Measurements from ENCODE around the gene PRSS16.

DNA sequence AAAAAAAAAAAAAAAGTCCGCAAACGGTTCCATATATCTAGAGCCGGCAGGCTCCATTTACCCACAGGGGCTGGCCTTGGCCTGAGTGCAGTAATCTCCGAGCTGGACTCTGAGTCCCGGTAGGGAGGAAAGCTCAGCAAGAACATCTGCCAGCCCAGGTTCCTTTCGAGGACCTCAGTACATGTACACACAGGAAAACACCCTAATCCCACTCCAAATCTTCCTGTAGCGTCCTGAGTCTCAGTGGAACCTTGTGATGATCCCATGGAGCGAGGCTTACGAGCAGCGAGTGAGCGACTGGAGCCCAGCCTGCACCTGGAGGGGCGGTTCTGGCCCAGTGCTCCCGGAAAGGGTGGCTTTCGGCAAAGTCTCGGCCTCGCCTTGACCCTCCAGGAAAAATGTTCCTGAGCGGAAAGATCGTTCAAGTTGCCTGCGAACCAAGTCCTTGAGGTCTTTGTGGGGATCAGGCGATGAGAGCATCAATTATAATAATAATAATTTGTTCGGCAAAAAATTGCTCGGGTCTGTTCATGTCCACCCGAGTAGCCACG lies 32.1 kb downstream of the PRSS16 start:
- no peak for TF ChIP-seq ZFX (IDR thresholded peaks at IDR 0.05; ENCODE audit: borderline replicate concordance)
- TF ChIP-seq, protein P1, sequence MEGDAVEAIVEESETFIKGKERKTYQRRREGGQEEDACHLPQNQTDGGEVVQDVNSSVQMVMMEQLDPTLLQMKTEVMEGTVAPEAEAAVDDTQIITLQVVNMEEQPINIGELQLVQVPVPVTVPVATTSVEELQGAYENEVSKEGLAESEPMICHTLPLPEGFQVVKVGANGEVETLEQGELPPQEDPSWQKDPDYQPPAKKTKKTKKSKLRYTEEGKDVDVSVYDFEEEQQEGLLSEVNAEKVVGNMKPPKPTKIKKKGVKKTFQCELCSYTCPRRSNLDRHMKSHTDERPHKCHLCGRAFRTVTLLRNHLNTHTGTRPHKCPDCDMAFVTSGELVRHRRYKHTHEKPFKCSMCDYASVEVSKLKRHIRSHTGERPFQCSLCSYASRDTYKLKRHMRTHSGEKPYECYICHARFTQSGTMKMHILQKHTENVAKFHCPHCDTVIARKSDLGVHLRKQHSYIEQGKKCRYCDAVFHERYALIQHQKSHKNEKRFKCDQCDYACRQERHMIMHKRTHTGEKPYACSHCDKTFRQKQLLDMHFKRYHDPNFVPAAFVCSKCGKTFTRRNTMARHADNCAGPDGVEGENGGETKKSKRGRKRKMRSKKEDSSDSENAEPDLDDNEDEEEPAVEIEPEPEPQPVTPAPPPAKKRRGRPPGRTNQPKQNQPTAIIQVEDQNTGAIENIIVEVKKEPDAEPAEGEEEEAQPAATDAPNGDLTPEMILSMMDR (IDR thresholded peaks at IDR 0.05) = no peak
